ENCODE data around the gene KCNJ10. TPM values are rescaled to one million over a fixed set of nuclear protein-coding genes. Genes with fewer than 3 reads are reported as not detected.

The KCNJ10 gene
- total and polyA plus RNA-seq, 2 of the 13 experiments (the other 11 are each of a cell fraction or from before 2014, with no cell fraction given): 4.4 to 10.3 TPM

DNA sequence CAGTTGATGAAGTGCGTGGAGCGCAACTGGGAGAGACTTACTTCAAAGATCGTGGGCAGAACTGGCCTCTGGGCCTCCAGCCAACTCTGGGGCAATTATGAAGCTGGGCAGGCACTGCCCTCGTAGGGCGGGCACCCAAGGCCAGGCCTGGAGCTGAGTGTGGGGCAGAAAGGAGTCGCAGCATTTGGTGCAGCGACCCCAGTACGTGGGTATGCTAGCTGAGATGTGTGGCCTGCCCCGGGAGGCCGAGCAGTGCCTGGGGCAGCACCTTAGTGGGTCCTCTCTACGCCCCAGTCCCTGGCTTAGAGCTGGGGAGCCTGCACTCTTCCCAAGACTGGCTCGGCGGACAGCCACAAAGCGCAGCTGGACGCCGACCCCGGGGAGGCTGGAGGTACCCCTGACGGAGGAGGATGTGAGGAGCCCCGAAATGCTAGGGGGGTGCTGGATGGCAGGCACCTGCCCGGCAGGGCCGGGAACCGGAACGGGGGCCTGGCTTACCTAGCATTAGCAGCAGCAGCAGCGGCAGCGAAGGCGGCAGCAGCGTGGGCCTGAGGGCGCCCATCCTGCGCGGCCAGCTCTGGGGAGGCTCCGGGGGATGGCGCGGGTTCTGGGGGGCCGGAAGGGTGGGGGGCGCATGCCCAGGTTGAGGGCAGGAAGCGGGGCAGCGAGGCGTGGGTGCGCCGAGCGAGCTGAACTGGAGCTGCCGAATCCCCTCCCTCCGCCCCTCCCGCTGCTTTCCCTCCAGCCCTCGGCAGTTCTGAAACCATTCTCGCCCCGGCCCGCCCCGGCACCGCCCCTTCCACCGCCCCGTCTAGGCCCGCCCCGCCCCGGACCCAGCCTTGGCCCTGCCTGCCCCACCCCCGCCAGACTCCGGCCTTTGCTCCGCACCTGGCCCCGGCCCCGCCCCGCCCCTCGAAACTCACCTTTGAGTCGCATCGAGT is 28.2 kb upstream of the KCNJ10 start, which contains the start of gene IGSF8 (continued):
- TF ChIP-seq ZNF691 (CRISPR knock-in tag; IDR thresholded peaks at IDR 0.05; ENCODE audit: borderline replicate concordance, low read depth): peak; percentile 68; the same call in 1 of the 2 replicates
- 0 out of 2 replicates have a peak, but pooled peaks have one; percentile 22 for TF ChIP-seq NR0B2 (CRISPR knock-in tag; IDR thresholded peaks at IDR 0.05)
- no peak for TF ChIP-seq ZNF788 (CRISPR knock-in tag; IDR thresholded peaks at IDR 0.05; ENCODE audit: borderline replicate concordance)
- TF ChIP-seq SMARCE1 (IDR thresholded peaks at IDR 0.05; ENCODE audit: borderline replicate concordance): no peak
- TF ChIP-seq, protein P1, sequence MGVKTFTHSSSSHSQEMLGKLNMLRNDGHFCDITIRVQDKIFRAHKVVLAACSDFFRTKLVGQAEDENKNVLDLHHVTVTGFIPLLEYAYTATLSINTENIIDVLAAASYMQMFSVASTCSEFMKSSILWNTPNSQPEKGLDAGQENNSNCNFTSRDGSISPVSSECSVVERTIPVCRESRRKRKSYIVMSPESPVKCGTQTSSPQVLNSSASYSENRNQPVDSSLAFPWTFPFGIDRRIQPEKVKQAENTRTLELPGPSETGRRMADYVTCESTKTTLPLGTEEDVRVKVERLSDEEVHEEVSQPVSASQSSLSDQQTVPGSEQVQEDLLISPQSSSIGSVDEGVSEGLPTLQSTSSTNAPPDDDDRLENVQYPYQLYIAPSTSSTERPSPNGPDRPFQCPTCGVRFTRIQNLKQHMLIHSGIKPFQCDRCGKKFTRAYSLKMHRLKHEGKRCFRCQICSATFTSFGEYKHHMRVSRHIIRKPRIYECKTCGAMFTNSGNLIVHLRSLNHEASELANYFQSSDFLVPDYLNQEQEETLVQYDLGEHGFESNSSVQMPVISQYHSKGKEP (CRISPR knock-in tag; IDR thresholded peaks at IDR 0.05): no peak
- 0 out of 2 replicates have a peak, but pooled peaks have one; percentile 30 for TF ChIP-seq ZNF572 (CRISPR knock-in tag; IDR thresholded peaks at IDR 0.05)
- no peak for TF ChIP-seq NCOA5 (CRISPR knock-in tag; IDR thresholded peaks at IDR 0.05)
- no peak for TF ChIP-seq MTA3 (CRISPR knock-in tag; IDR thresholded peaks at IDR 0.05)
- peak; percentile 55 for TF ChIP-seq HIC2 (CRISPR knock-in tag; IDR thresholded peaks at IDR 0.05; ENCODE audit: low read depth)
- TF ChIP-seq ZNF441 (CRISPR knock-in tag; IDR thresholded peaks at IDR 0.05; ENCODE audit: borderline replicate concordance): 0 out of 2 replicates have a peak, but pooled peaks have one; percentile 33
- TF ChIP-seq JUND (CRISPR knock-in tag; IDR thresholded peaks at IDR 0.05): no peak
- 0 out of 2 replicates have a peak, but pooled peaks have one; percentile 31 for TF ChIP-seq MAF1 (CRISPR knock-in tag; IDR thresholded peaks at IDR 0.05; ENCODE audit: borderline replicate concordance)
- no peak for TF ChIP-seq ZNF431 (CRISPR knock-in tag; IDR thresholded peaks at IDR 0.05; ENCODE audit: borderline replicate concordance, low read depth)
- no peak for TF ChIP-seq PTBP1 (IDR thresholded peaks at IDR 0.05; ENCODE audit: low read depth, low read length, poor library complexity, severe bottlenecking)
- no peak for TF ChIP-seq HNRNPUL1 (IDR thresholded peaks at IDR 0.05; ENCODE audit: low read depth, low read length)
- 0 out of 2 replicates have a peak, but pooled peaks have one; percentile 34 for TF ChIP-seq YEATS4 (CRISPR knock-in tag; IDR thresholded peaks at IDR 0.05; ENCODE audit: borderline replicate concordance)
- no peak for TF ChIP-seq ATF7-NPFF (CRISPR knock-in tag; IDR thresholded peaks at IDR 0.05; ENCODE audit: low read depth)
- no peak for TF ChIP-seq TOE1 (CRISPR knock-in tag; IDR thresholded peaks at IDR 0.05)

All from HepG2 (cell line).